Hepatocyte (in vitro differentiated cells): ENCODE results near the gene WFDC1.

Experiments used
- EZH2 ChIP-seq: fragments of 200-600 bp; sonication (generic); IDR thresholded peaks from 2 replicates; pipeline ENCODE4 v1.6.1; 2016; ENCODE audit warnings: antibody characterized with exemption, mild to moderate bottlenecking, borderline replicate concordance
- TF ChIP-seq, protein P1 (sequence below): fragments of 200-600 bp; sonication (generic); IDR thresholded peaks from 2 replicates; pipeline ENCODE4 v1.5.1; 2016; ENCODE audit warnings: antibody characterized with exemption, mild to moderate bottlenecking; ENCODE audit not compliant: poor library complexity

DNA sequence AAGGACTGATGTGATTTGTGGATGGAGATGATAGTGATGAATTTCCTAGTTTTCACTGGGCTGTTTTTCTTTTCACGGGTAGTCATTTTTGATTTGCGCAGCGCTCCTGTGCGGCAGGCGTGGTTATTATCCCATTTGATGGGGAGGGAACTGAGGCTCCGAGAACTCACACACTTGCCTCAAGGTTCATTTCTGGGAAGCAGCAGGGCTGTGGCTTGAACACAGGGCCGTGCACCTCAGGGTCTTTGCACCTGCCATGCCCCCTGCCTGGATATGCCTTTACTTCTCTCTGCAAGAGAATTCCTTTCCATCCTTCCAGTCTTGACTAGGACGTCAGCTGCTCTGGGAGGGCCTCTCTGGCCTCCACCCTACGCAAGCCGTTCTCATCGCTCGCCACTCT is 16.3 kb upstream of the WFDC1 start:
- TF ChIP-seq, protein P1, sequence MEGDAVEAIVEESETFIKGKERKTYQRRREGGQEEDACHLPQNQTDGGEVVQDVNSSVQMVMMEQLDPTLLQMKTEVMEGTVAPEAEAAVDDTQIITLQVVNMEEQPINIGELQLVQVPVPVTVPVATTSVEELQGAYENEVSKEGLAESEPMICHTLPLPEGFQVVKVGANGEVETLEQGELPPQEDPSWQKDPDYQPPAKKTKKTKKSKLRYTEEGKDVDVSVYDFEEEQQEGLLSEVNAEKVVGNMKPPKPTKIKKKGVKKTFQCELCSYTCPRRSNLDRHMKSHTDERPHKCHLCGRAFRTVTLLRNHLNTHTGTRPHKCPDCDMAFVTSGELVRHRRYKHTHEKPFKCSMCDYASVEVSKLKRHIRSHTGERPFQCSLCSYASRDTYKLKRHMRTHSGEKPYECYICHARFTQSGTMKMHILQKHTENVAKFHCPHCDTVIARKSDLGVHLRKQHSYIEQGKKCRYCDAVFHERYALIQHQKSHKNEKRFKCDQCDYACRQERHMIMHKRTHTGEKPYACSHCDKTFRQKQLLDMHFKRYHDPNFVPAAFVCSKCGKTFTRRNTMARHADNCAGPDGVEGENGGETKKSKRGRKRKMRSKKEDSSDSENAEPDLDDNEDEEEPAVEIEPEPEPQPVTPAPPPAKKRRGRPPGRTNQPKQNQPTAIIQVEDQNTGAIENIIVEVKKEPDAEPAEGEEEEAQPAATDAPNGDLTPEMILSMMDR = no peak
- no peak for TF ChIP-seq EZH2
